Nephron (organoid): ENCODE measurements around the gene FZD4.

Source experiments
- H3K27ac Mint-ChIP-seq, 3 experiments: 2 replicates each; pipeline ENCODE4 v1.8.0; 2020; ENCODE audit warnings: mixed read lengths in 3 of 3, mild to moderate bottlenecking in 2 of 3, moderate library complexity in 1 of 3
- H3K27me3 Mint-ChIP-seq: 2 replicates; pipeline ENCODE4 v1.8.0; 2021; ENCODE audit warnings: low read depth, mild to moderate bottlenecking, moderate library complexity, mixed read lengths
- H3K36me3 Mint-ChIP-seq: 2 replicates; pipeline ENCODE4 v1.8.0; 2020; ENCODE audit warnings: low read depth, mixed read lengths
- H3K4me1 Mint-ChIP-seq: 2 replicates; pipeline ENCODE4 v1.8.0; 2020; ENCODE audit warnings: mixed read lengths
- H3K4me3 Mint-ChIP-seq, 3 experiments: 2 replicates each; pipeline ENCODE4 v1.8.0; 2020; ENCODE audit warnings: mild to moderate bottlenecking in 3 of 3, mixed read lengths in 3 of 3, moderate library complexity in 2 of 3
- H3K9me3 Mint-ChIP-seq: 2 replicates; pipeline ENCODE4 v1.8.0; 2020; ENCODE audit warnings: mixed read lengths
- TF ChIP-seq, protein P1 (sequence below), 3 experiments: fragments of 200-600 bp; sonication (generic); IDR thresholded peaks; one replicate each; pipeline ENCODE4 v1.5.0; 2021; ENCODE audit warnings: antibody characterized with exemption in 3 of 3; ENCODE audit not compliant: unreplicated experiment in 3 of 3

FZD4 gene

DNA sequence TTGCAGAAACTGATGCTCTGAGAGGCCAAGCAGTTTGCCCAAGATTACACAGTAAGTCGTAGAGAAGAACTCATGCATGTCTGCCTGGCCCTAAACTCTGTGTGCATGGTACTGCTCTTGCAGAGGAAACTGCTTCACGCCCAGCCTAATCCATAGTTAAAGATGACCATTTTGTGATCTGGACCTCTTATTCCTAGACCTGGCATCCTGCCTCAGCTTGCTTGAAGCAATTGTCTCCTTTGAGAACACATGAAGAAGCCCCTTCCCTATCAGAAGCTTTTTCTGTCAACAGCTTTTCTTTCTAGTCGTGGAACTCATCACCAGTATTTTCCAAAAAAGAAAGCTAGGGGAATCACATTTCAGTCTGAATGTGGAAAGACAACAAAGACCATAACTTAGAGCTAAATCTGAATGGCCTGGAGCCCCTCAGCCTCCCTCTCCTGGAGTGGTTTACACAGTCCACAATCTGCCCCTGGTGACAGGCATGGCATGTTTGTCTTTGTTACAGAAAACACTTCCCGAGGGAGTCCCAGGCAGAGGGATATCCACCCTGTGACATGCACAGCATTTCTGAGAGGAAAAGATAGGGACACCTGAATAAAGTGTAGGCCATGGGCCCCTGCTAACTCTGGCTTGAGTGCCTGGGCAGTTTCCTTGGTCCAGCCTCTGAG, 2.9 kb upstream of the FZD4 start:
- Mint-ChIP-seq H3K9me3 (peaks cover 8% of the 10 kb centered on the region), H3K27me3 (no peaks in the 10 kb centered on the region), H3K4me1 (peaks cover 31% of the 10 kb centered on the region), H3K36me3 (peaks cover 6% of the 10 kb centered on the region), H3K4me3 (peak overlapping the region; percentile 90 to 96 (median 92)), H3K27ac (peak overlapping the region; percentile 93 to 97 (median 93))
- TF ChIP-seq, protein P1, sequence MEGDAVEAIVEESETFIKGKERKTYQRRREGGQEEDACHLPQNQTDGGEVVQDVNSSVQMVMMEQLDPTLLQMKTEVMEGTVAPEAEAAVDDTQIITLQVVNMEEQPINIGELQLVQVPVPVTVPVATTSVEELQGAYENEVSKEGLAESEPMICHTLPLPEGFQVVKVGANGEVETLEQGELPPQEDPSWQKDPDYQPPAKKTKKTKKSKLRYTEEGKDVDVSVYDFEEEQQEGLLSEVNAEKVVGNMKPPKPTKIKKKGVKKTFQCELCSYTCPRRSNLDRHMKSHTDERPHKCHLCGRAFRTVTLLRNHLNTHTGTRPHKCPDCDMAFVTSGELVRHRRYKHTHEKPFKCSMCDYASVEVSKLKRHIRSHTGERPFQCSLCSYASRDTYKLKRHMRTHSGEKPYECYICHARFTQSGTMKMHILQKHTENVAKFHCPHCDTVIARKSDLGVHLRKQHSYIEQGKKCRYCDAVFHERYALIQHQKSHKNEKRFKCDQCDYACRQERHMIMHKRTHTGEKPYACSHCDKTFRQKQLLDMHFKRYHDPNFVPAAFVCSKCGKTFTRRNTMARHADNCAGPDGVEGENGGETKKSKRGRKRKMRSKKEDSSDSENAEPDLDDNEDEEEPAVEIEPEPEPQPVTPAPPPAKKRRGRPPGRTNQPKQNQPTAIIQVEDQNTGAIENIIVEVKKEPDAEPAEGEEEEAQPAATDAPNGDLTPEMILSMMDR (IDR thresholded peaks at IDR 0.05; ENCODE audit: unreplicated experiment in 3 of 3): no peak

DNA sequence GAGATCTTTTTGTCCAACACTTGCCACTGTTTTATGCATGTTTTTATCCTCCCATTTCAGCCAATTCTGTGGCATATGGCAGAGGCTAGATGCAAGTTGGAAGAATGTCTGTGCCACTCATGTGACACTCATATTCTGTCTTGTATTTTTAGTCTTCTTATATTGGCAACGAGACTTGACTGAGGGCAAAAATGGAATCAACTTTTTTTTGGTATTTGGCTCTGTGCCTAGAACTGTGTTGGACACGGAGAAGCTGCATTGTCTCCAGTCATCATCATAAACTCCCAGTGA, 1.7 kb upstream of the FZD4 start:
- H3K36me3 Mint-ChIP-seq: peaks cover 11% of the 10 kb centered on the region
- H3K4me1 Mint-ChIP-seq: peaks cover 44% of the 10 kb centered on the region
- H3K27ac Mint-ChIP-seq: peak overlapping the region; percentile 93 to 97 (median 93)
- peak overlapping the region; percentile 90 to 96 (median 92) for H3K4me3 Mint-ChIP-seq
- TF ChIP-seq, protein P1 (IDR thresholded peaks at IDR 0.05; ENCODE audit: unreplicated experiment in 3 of 3): no peak
- H3K27me3 Mint-ChIP-seq: no peaks in the 10 kb centered on the region
- peaks cover 4% of the 10 kb centered on the region for H3K9me3 Mint-ChIP-seq

DNA sequence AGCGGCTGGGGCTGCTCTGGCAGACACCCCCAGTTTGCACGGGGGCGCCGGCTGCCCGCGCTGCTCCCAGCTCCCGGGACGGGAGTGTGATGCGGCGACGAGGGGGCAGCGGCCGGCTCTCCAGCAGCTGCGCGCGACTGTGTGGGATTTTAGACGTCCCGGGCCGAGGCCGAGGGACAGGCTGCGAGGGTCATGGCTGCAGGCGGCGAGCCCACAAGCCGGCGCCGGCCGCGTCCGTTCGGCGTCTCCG, 159 bp downstream of the FZD4 start:
- TF ChIP-seq, protein P1 (IDR thresholded peaks at IDR 0.05; ENCODE audit: unreplicated experiment in 3 of 3): no peak
- Mint-ChIP-seq H3K27me3 (no peaks in the 10 kb centered on the region), H3K4me1 (peaks cover 62% of the 10 kb centered on the region), H3K27ac (no peak overlapping the region), H3K9me3 (no peaks in the 10 kb centered on the region), H3K36me3 (peaks cover 30% of the 10 kb centered on the region), H3K4me3 (peak overlapping the region in 1 of 3 experiments; percentile 48)

DNA sequence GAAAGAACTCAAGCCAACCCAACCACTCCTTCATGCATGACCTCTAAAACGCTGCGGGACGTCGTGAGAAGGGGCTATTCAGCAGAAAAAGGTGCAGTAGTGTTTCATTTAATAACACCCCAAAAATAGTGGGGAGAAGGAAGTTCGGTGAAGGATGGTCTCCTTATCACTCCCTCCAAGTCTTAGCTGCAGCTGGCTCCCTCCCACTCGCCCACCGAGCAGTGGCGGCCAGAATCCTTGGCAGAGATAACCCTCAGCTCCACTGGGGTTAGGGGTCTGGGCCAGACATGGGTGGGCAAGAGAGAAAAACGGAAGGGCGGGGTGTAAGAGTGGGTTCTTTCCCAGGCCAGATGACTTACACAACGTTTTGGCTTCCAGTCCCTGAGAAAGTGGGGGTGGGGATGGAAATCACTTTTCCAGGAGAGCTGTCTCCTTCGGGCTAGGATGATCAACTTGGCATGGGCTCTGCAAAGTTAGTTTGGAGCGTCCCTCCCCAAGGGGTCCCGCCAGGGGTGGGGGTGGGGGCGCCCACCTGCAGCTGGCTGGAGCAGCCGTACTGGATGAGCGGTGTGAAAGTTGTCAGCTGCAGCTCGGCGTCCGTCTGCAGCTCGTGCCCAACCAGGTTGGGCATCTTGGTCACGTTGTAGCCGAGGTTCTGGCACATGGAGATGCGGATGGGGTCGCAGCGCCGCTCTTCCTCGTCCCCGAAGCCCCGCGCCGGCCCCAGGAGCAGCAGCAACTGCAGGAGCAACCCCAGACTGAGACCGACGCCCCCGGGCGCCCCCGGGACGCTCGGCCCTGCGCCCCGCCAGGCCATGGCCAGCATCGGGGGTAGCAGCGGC, 705 bp downstream of the FZD4 start:
- Mint-ChIP-seq H3K27ac (peak overlapping the region; percentile 90 to 92 (median 90)), H3K4me1 (peaks cover 67% of the 10 kb centered on the region), H3K36me3 (peaks cover 32% of the 10 kb centered on the region), H3K4me3 (peak overlapping the region; percentile 85 to 97 (median 95)), H3K27me3 (no peaks in the 10 kb centered on the region), H3K9me3 (no peaks in the 10 kb centered on the region)
- TF ChIP-seq, protein P1 (IDR thresholded peaks at IDR 0.05; ENCODE audit: unreplicated experiment in 3 of 3): no peak

DNA sequence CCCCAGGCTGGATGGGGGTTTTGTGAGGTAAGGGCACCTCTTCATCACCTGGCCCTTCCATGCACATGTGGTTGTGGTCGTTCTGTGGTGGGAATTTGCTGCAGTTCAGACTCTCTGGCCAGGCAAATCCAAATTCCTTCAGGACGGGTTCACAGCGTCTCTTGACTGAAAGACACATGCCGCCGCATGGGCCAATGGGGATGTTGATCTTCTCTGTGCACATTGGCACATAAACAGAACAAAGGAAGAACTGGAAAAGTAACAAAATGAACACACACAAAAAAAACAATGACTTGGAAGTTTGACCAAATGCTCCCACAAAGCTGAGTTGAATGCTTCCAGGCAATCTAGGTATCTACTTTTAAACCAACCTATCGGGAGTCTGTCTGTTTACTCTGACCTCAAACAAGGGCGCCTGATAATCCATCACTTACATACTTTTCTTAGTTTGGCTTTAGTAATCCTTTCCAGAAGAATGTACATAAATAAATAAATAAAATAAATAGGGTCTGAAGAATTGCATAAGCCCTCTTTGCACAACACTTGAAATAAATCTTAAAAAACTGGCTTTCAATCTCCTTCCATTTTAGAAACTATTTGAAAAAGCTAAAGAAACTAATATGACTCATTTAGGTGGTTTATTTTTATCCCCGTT, 2.8 kb downstream of the FZD4 start:
- H3K4me3 Mint-ChIP-seq: peak overlapping the region; percentile 85 to 97 (median 95)
- TF ChIP-seq, protein P1 (IDR thresholded peaks at IDR 0.05; ENCODE audit: unreplicated experiment in 3 of 3): no peak
- H3K27me3 Mint-ChIP-seq: no peaks in the 10 kb centered on the region
- H3K9me3 Mint-ChIP-seq: no peaks in the 10 kb centered on the region
- peak overlapping the region; percentile 79 to 92 (median 90) for H3K27ac Mint-ChIP-seq
- H3K36me3 Mint-ChIP-seq: peaks cover 54% of the 10 kb centered on the region
- peaks cover 79% of the 10 kb centered on the region for H3K4me1 Mint-ChIP-seq
